Endothelial cell of umbilical vein (primary cell): ENCODE measurements around the gene BAZ1B. TPM values are rescaled to one million over a fixed set of nuclear protein-coding genes. Genes with fewer than 3 reads are reported as not detected.

Source experiments
- BruUV-seq: library from RNA; stranded (reverse); fragments of 400-500 nt; replicated peaks from 2 replicates; lab custom pipeline; 2021; lab: Mats Ljungman, UMichigan
- CTCF ChIA-PET: fragments of 300-600, 350-600 bp; sonication (Branson Sonifier 250); formaldehyde crosslinking; loops from one replicate; lab custom pipeline; 2021; ENCODE audit warnings: antibody characterized with exemption, inconsistent platforms; lab: Charles Lee
- POLR2A ChIA-PET: fragments of 300-600, 350-600 bp; sonication (Branson Sonifier 250); formaldehyde crosslinking; loops from one replicate; lab custom pipeline; 2021; ENCODE audit warnings: antibody characterized with exemption, inconsistent platforms; lab: Charles Lee
- DNase-seq: peaks from one replicate; pipeline ENCODE4 v3.0.0-alpha.2; 2011; ENCODE audit warnings: low read depth, low spot score
- FAIRE-seq: peaks from 2 replicates; lab custom pipeline; 2011; peaks lifted over from hg19 to GRCh38; lab: Jason Lieb, UNC
- H2AFZ ChIP-seq: 2 replicates; pipeline ENCODE4 v1.6.0; 2012; ENCODE audit warnings: low read depth, low read length, control low read depth, inconsistent platforms
- H3K27ac ChIP-seq: 2 replicates; pipeline ENCODE4 v1.5.1; 2011; ENCODE audit warnings: low read depth, mild to moderate bottlenecking, control low read depth, low read length, moderate library complexity; ENCODE audit not compliant: insufficient read depth
- H3K27me3 ChIP-seq, 2 experiments: 2 replicates each; pipeline versions ENCODE4 v1.6.0 to v1.6.1; 2011; ENCODE audit warnings: low read length in 2 of 2, mixed read lengths in 1 of 2; ENCODE audit not compliant: control insufficient read depth in 2 of 2, insufficient read depth in 2 of 2
- H3K36me3 ChIP-seq, 2 experiments: 2 replicates in 1 of 2; 3 replicates in 1 of 2; pipeline ENCODE4 v1.5.1; 2011; ENCODE audit warnings: low read length in 2 of 2, mild to moderate bottlenecking in 1 of 2, moderate library complexity in 1 of 2; ENCODE audit not compliant: control insufficient read depth in 2 of 2, insufficient read depth in 2 of 2; ENCODE audit errors: extremely low read depth in 1 of 2
- H3K4me1 ChIP-seq: 3 replicates; pipeline ENCODE4 v1.5.1; 2011; ENCODE audit warnings: mild to moderate bottlenecking, low read length; ENCODE audit not compliant: control insufficient read depth, insufficient read depth; ENCODE audit errors: extremely low read depth
- H3K4me2 ChIP-seq: 2 replicates; pipeline ENCODE4 v1.6.1; 2011; ENCODE audit warnings: low read length, control low read depth, mixed read lengths; ENCODE audit not compliant: insufficient read depth
- H3K4me3 ChIP-seq, 3 experiments: fragments of 200-600 bp in 1 of 3; sonication (generic), shearing (Covaris generic) in 1 of 3; replicated peaks in 1 of 3; 2 replicates each; pipeline ENCODE4 v1.5.1; 2011 to 2016; ENCODE audit warnings: control low read depth in 3 of 3, low read length in 3 of 3, mild to moderate bottlenecking in 2 of 3, inconsistent platforms in 1 of 3, low read depth in 1 of 3, moderate library complexity in 1 of 3; ENCODE audit not compliant: insufficient read depth in 1 of 3
- H3K79me2 ChIP-seq: 2 replicates; pipeline ENCODE4 v1.6.0; 2012; ENCODE audit warnings: low read length, inconsistent platforms; ENCODE audit not compliant: control insufficient read depth, insufficient read depth
- H3K9ac ChIP-seq: replicated peaks from 2 replicates; pipeline ENCODE3; 2011; ENCODE audit warnings: low read length, control low read depth; ENCODE audit not compliant: insufficient read depth; ENCODE audit errors: extremely low read depth
- H3K9me1 ChIP-seq: replicated peaks from 3 replicates; pipeline ENCODE4 v1.6.0; 2011; ENCODE audit warnings: mild to moderate bottlenecking, low read length; ENCODE audit not compliant: control insufficient read depth, insufficient read depth; ENCODE audit errors: extremely low read depth
- H3K9me3 ChIP-seq: replicated peaks from 2 replicates; pipeline ENCODE4 v1.5.1; 2012; ENCODE audit warnings: low read length, inconsistent platforms; ENCODE audit not compliant: control insufficient read depth, insufficient read depth
- H4K20me1 ChIP-seq: replicated peaks from 2 replicates; pipeline ENCODE3; 2011; ENCODE audit warnings: mild to moderate bottlenecking, low read length; ENCODE audit not compliant: control insufficient read depth, insufficient read depth; ENCODE audit errors: extremely low read depth
- EZH2 ChIP-seq: IDR thresholded peaks from 2 replicates; pipeline ENCODE4 v1.6.1; 2012; ENCODE audit warnings: borderline replicate concordance, low read depth, mild to moderate bottlenecking, moderate library complexity, low read length, inconsistent platforms; ENCODE audit not compliant: severe bottlenecking
- FOS ChIP-seq: IDR thresholded peaks from 2 replicates; pipeline ENCODE4 v1.6.1; 2011; ENCODE audit warnings: mild to moderate bottlenecking, low read length, moderate library complexity, borderline replicate concordance; ENCODE audit not compliant: insufficient read depth
- GATA2 ChIP-seq: IDR thresholded peaks from 2 replicates; pipeline ENCODE4 v1.7.0; 2011; ENCODE audit warnings: low read depth, mild to moderate bottlenecking, moderate library complexity, mixed read lengths, low read length; ENCODE audit not compliant: insufficient read length, insufficient read depth
- JUN ChIP-seq: IDR thresholded peaks from 2 replicates; pipeline ENCODE4 v1.6.1; 2011; ENCODE audit warnings: borderline replicate concordance, low read depth; ENCODE audit not compliant: insufficient read length, insufficient read depth
- MYC ChIP-seq: IDR thresholded peaks from one replicate; pipeline ENCODE4 v1.6.1; 2011; ENCODE audit warnings: mild to moderate bottlenecking, low read depth, low read length
- POLR2A ChIP-seq: IDR thresholded peaks from 2 replicates; pipeline ENCODE4 v1.6.1; 2012; ENCODE audit warnings: low read depth, mild to moderate bottlenecking, control low read depth, low read length
- POLR2AphosphoS5 ChIP-seq: IDR thresholded peaks from 2 replicates; pipeline ENCODE4 v1.6.1; 2012; ENCODE audit warnings: low read depth, mild to moderate bottlenecking, control low read depth, low read length, moderate library complexity; ENCODE audit not compliant: insufficient read depth
- dilution Hi-C: fragments of 300-500 bp; cut with MboI; formaldehyde crosslinking; loops from one replicate; pipeline ENCODE4 v1.15.0; 2019; ENCODE audit warnings: low sequenced_read_pairs; ENCODE audit not compliant: extremely low pct_ligation_motif_present
- intact Hi-C: fragments of 100-400 bp; cut with micrococcal nuclease; formaldehyde crosslinking; loops from one replicate; pipeline ENCODE4 v1.10.0; 2022
- polyA plus RNA-seq, 4 experiments: library from polyadenylated mRNA; depleted of rRNA in 3 of 4; stranded (reverse) in 3 of 4; unstranded in 1 of 4; fragments of >200 nt; gene quantifications; 2 replicates each; pipeline versions ENCODE4 v1.2.1 to v1.2.3, GENCODE V29; 2011 to 2012; ENCODE audit warnings: missing spikeins in 1 of 4
- total RNA-seq: library from RNA; stranded (reverse); gene quantifications from 2 replicates; pipeline ENCODE4 v1.2.3, GENCODE V29; 2021
- TF ChIP-seq, protein P1 (sequence below), 2 donors: IDR thresholded peaks; 1 replicate in 1 of 2; 2 replicates in 1 of 2; pipeline ENCODE4 v1.5.1; 2011; ENCODE audit warnings: low read length in 2 of 2, mild to moderate bottlenecking in 2 of 2, moderate library complexity in 2 of 2, control low read depth in 1 of 2, inconsistent platforms in 1 of 2, low read depth in 1 of 2; ENCODE audit not compliant: insufficient read depth in 1 of 2; ENCODE audit errors: extremely low read depth in 1 of 2
- TF ChIP-seq, protein P2 (sequence below): IDR thresholded peaks from 2 replicates; pipeline ENCODE4 v1.6.1; 2011; ENCODE audit not compliant: insufficient read depth, insufficient read length

Gene BAZ1B
- total and polyA plus RNA-seq, 2 donors (not counting 3 experiments of a cell fraction or from before 2014, with no cell fraction given) = 16.2 to 74.7 TPM

DNA sequence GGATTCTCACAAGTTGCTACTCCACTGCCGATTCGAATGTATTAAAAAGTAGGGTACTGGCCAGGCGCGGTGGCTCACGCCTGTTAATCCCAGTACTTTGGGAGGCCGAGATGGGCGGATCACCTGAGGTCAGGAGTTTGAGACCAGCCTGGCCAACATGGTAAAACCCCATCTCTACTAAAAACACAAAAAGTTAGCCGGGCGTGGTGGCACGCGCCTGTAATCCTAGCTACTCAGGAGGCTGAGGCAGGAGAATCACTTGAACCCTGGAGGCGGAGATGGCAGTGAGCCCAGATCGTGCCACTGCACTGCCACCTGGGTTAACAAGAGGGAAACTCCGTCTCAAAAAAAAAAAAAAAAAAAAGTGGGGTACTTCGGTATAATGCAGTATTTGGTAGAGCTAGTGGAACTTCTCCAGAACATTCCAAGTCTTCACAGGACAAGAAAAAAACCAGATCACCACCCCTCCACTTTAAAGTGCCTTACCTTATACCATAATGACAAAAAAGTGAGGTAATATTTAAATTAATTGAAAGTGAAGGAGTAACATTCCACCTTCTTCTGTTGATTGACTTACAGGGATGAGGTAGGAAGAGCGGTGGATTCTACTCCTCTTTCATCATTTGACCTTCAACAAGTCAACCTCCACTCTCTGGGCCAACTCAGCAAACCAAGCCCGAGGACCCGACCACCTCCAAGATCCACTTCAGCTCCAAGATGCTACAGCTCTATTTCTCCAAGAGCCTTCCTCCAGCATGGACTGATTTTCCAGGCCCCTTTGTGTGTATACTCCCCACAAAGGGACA lies 2.0 kb downstream of the BAZ1B start:
- Histone ChIP-seq H3K9me3 (no peaks in the 10 kb centered on the region), H3K9me1 (no peaks in the 10 kb centered on the region), H2AFZ (no peak overlapping the region), H3K9ac (peak overlapping the region; percentile 66), H3K79me2 (peaks cover 65% of the 10 kb centered on the region), H3K27ac (no peak overlapping the region), H4K20me1 (peaks cover 6% of the 10 kb centered on the region), H3K4me1 (peaks cover 22% of the 10 kb centered on the region), H3K36me3 (peaks cover 0 to 6% of the 10 kb centered on the region in 2 experiments), H3K4me3 (peak overlapping the region; percentile 83 to 91 (median 89)), H3K4me2 (peak overlapping the region; percentile 65), H3K27me3 (no peaks in the 10 kb centered on the region)
- CTCF ChIA-PET = interaction anchor here (0.7 to 1.9 kb wide), 5 partner anchors 8 to 215 kb away, joined by 3 to 6 read pairs (median 4); no protein-coding TSS in a partner anchor
- dilution Hi-C loops (no loop called here), intact Hi-C loops (no loop called here)
- TF ChIP-seq, protein P1, sequence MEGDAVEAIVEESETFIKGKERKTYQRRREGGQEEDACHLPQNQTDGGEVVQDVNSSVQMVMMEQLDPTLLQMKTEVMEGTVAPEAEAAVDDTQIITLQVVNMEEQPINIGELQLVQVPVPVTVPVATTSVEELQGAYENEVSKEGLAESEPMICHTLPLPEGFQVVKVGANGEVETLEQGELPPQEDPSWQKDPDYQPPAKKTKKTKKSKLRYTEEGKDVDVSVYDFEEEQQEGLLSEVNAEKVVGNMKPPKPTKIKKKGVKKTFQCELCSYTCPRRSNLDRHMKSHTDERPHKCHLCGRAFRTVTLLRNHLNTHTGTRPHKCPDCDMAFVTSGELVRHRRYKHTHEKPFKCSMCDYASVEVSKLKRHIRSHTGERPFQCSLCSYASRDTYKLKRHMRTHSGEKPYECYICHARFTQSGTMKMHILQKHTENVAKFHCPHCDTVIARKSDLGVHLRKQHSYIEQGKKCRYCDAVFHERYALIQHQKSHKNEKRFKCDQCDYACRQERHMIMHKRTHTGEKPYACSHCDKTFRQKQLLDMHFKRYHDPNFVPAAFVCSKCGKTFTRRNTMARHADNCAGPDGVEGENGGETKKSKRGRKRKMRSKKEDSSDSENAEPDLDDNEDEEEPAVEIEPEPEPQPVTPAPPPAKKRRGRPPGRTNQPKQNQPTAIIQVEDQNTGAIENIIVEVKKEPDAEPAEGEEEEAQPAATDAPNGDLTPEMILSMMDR (IDR thresholded peaks at IDR 0.05; ENCODE audit: extremely low read depth in 1 of 2, insufficient read depth in 1 of 2, low read depth in 1 of 2, low read length in 2 of 2) = no peak
- no peak for TF ChIP-seq JUN
- TF ChIP-seq MYC = no peak
- no peak for TF ChIP-seq GATA2
- no peak for TF ChIP-seq POLR2AphosphoS5
- TF ChIP-seq POLR2A = no peak
- TF ChIP-seq, protein P2, sequence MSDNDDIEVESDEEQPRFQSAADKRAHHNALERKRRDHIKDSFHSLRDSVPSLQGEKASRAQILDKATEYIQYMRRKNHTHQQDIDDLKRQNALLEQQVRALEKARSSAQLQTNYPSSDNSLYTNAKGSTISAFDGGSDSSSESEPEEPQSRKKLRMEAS = no peak
- TF ChIP-seq EZH2 = no peak
- no peak for TF ChIP-seq FOS
- DNase-seq = no peak
- POLR2A ChIA-PET = no interaction called here
- TSS peak; percentile 15 for BruUV-seq
- no peak for FAIRE-seq
